ENCODE results near the gene CCDC18.
"Not testable (repeated sequence)": the region's sequence is repeated elsewhere in the genome, so short reads cannot be mapped to it uniquely, and the experiment has no call there.

CCDC18 gene

DNA sequence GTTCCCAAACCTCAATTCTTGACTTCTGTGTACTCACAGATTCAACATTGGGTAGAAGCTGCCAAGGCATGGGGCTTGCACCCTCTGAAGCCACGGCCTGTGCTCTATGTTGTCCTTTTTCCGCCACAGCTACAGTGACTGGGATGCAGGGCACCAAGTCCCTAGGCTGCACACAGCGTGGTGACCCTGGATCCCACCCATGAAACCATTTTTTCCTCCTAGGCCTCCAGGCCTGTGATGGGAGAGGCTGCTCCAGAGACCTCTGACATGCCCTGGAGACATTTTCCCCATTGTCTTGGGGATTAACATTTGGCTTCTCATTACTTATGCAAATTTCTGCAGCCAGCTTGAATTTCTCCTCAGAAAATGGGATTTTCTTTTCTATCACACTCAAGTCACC is 62.7 kb downstream of the CCDC18 start:
- H3K4me3 Mint-ChIP-seq, result not testable (repeated sequence)

DNA sequence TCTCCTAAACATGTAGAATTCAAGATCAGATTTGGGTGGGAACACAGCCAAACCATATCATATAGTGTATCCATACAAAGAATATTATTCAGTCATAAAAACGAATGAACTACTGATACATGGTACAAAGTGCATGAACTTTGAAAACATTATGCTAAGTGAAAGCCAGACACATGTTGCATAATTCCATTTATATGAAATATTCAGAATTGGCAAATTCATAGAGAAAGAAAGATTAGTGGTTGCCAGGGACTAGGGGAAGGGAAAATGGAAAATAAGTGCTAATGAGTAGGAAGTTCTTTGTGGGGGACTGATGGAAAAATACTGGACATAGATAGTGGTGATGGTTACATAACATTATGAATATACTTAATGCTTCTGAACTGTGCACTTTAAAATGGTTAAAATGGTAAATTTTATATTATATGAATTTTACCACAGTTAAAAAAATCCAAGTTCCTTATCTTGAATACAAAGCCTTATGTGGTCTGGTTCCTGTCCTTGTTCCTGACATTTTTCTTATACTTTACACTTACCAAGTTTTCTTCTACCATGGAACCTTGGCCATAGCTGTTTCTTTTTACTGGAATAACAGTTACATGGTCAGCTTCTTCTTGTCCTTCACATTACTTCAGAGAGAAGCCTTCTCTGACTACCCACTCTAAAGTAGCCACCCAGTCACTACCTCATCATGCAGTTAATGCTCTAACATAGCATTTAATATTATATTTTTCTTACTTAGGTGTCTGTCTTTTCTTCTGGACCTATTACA is 64.0 kb downstream of the CCDC18 start:
- Mint-ChIP-seq H3K27me3 (no peaks in the 10 kb centered on the region), H3K4me1 (no peaks in the 10 kb centered on the region), H3K9me3 (peaks cover 10 to 25% of the 10 kb centered on the region in 2 donors), H3K27ac (no peak overlapping the region), H3K4me3 (no peak overlapping the region)
- no peak for DNase-seq
- no peak for ATAC-seq

More for the DNA sequence above, 62.7 kb downstream of the CCDC18 start:
- not testable (repeated sequence) for H3K27me3 Mint-ChIP-seq, H3K27ac Mint-ChIP-seq, H3K4me1 Mint-ChIP-seq, ATAC-seq, DNase-seq
- H3K9me3 Mint-ChIP-seq, result peaks cover 10 to 25% of the 10 kb centered on the region in 2 donors

DNA sequence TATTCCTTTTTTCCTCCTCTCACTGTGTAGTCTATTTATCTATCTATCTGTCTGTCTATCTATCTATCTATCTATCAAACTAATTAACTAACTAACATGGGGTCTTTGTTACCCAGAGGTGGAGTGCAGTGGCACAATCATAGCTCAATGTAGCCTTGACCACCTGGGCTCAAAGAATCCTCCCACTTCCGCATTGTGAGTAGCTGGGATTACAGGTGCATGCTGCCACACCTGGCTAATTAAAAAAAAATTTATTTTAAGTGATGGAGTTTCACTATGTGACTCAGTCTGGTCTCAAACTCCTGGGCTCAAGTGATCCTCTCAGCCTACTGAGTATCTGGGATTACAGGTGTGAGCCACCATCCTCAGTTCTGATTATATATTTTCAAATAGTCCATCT is 71.4 kb downstream of the CCDC18 start:
- H3K4me3 Mint-ChIP-seq, result no peak overlapping the region
- no peak for ATAC-seq
- H3K4me1 Mint-ChIP-seq, result peaks cover 4% of the 10 kb centered on the region
- no peak for DNase-seq
- H3K27me3 Mint-ChIP-seq, result no peaks in the 10 kb centered on the region
- no peak overlapping the region for H3K27ac Mint-ChIP-seq
- H3K9me3 Mint-ChIP-seq, result peaks cover 6 to 18% of the 10 kb centered on the region in 2 donors

DNA sequence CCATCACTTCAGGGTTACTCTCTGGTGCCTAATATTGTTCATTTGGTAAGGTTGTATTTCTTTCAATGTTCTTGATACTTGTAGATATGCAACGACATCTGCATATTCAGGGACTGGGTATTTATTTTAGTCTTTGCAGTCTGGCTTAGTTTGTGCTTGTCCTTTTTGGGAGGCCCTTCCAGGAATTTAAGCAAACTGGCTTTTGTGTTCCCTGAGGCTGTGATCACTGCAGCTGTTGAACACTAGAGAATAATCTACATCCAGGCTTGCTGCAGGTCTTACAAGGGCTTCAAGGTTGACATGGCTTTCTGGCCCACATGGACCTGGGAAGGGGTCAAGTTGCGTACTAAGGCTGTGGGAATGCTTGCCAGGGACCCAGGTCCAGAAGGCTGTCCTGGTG is 72.1 kb downstream of the CCDC18 start:
- Mint-ChIP-seq H3K27me3 (no peaks in the 10 kb centered on the region), H3K27ac (no peak overlapping the region), H3K9me3 (peaks cover 6 to 18% of the 10 kb centered on the region in 2 donors), H3K4me1 (peaks cover 4% of the 10 kb centered on the region), H3K4me3 (no peak overlapping the region)
- DNase-seq, result no peak
- no peak for ATAC-seq

DNA sequence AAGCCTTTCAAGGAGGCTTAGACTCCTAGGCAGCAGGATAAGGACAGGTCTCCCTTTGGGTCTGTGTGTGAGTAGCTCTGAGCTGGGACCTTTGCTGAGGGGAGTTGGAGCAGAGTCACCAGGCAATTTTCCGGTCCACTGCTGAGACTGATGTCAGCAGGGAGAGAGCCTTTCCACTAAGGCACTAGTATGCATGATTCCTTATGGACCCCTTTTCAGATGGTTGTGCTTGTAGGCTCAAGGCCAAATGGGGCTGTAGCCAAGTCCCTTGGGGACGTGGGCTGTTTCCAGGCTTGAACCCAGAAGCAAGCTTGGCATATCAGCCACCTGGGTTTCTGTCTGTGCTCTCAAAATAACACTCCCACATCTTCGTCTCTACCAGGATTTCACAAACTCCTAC is 73.0 kb downstream of the CCDC18 start:
- no peak for DNase-seq
- ATAC-seq, result no peak
- Mint-ChIP-seq H3K9me3 (peaks cover 6 to 18% of the 10 kb centered on the region in 2 donors), H3K27me3 (no peaks in the 10 kb centered on the region), H3K4me1 (peaks cover 4% of the 10 kb centered on the region), H3K4me3 (no peak overlapping the region), H3K27ac (no peak overlapping the region)

DNA sequence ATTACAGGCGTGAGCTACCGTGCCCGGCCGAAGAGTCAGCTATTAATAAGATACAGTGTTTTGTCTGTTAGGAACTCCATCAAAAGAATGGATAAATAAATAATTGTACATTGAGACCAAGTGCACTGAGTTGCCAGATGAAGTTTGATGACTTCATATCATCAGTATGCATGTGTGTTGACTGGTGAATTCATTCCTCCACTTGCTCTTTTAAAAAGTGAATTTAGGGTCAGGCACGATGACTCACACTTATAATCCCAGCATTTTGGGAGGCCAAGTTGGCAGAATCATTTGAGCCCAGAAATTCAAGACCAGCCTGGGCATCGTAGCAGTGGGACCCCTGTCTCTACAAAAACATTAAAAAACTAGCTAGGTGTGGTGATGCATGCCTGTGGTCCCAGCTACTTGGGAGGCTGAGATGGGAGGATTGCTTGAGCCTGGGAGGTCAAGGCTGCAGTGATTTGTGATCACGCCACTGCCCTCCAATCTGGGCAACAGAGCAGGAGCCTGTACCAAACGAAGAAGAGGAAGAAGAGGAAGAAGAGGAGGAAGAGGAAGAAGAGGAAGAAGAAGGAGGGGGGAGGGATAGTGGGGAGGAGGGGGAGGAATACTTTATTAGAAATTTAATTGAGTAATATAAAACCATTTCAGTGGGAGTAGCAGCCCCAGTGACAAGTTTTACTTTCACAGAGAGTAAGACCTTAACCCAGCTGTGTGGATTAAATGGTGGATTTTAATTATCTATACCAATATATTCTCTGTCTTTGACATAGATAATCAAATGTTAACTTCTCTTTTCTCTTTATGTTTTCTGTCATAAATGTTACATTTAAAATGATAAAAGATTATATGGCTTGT is 74.9 kb downstream of the CCDC18 start:
- ATAC-seq (no peak), DNase-seq (no peak)
- H3K4me1 Mint-ChIP-seq, result peaks cover 4% of the 10 kb centered on the region
- no peaks in the 10 kb centered on the region for H3K27me3 Mint-ChIP-seq
- peak overlapping the region in 1 of 2 donors; percentile 19 for H3K27ac Mint-ChIP-seq
- peaks cover 6 to 18% of the 10 kb centered on the region in 2 donors for H3K9me3 Mint-ChIP-seq
- H3K4me3 Mint-ChIP-seq, result no peak overlapping the region

DNA sequence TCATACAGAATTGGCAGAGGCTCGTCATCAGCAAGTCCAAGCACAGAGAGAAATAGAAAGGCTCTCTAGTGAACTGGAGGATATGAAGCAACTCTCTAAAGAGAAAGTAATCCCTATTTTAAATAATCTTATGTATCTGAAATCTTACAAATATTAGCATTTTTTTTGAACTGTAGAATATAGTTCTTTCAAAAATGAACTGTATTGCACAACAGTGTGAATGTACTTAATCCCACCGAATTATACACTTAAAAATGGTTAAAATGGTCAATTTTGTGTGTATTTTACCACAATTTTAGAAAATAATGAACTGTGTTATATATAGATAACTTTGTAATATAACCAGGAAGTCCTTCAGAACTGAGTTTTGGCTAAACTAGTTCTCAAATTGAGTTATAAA is 75.9 kb downstream of the CCDC18 start:
- Mint-ChIP-seq H3K4me3 (no peak overlapping the region), H3K27me3 (no peaks in the 10 kb centered on the region), H3K4me1 (peaks cover 4% of the 10 kb centered on the region), H3K27ac (no peak overlapping the region), H3K9me3 (peaks cover 6 to 18% of the 10 kb centered on the region in 2 donors)
- ATAC-seq (no peak), DNase-seq (no peak)

DNA sequence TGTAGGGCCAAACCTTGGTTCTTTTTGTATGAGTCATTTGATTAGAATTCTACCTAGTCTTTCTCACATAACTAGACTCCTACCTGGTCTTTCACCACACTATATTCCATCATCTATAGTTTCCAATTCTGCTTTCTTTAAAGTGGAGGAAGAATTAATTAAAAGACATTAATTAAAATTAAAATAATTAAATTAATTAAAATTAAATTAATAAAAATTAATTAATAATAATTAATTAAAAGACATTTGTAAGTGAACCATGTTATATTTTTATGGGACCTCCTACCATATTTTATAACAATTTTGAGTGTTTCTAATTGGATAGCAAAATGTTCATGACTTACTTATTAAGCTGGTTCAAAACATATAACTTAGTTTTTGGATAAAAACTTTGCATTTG is 77.4 kb downstream of the CCDC18 start:
- ATAC-seq (no peak), DNase-seq (no peak)
- Mint-ChIP-seq H3K27me3 (no peaks in the 10 kb centered on the region), H3K4me1 (peaks cover 4% of the 10 kb centered on the region), H3K27ac (no peak overlapping the region), H3K4me3 (no peak overlapping the region), H3K9me3 (peaks cover 12 to 17% of the 10 kb centered on the region in 2 donors)

DNA sequence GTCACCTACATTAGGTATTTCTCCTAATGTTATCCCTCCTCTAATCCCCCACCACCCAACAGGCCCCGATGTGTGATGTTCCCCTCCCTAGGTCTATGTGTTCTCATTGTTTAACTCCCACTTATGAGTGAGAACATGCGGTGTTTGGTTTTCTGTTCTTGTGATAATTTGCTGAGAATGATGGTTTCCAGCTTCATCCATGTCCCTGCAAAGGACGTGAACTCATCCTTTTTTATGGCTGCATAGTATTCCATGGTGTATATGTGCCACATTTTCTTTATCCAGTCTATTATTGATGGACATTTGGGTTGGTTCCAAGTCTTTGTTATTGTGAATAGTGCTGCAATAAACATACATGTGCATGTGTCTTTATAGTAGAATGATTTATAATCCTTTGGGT is 80.2 kb downstream of the CCDC18 start:
- peaks cover 25% of the 10 kb centered on the region in 2 donors for H3K9me3 Mint-ChIP-seq
- not testable (repeated sequence) for H3K27me3 Mint-ChIP-seq, H3K27ac Mint-ChIP-seq, DNase-seq, ATAC-seq, H3K4me1 Mint-ChIP-seq, H3K4me3 Mint-ChIP-seq

DNA sequence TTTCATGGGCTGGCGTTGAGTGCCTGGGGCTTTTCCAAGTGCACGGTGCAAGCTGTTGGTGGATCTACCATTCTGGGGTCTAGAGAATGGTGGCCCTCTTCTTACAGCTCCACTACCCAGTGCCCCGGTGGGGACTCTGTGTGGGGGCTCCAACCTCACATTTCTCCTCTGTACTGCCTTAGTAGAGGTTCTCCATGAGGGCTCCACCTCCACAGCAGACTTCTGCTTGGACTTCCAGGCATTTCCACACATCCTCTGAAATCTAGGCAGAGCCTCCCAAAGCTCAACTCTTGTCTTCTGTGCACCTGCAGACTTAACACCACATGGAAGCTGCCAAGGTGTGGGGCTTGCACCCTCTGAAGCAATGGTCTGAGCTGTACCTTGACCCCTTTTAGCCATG is 82.1 kb downstream of the CCDC18 start:
- no peak overlapping the region for H3K4me3 Mint-ChIP-seq
- DNase-seq (no peak), ATAC-seq (no peak)
- peak overlapping the region in 1 of 2 donors; percentile 19 for H3K27ac Mint-ChIP-seq
- H3K27me3 Mint-ChIP-seq, result no peaks in the 10 kb centered on the region
- peaks cover 30 to 32% of the 10 kb centered on the region in 2 donors for H3K9me3 Mint-ChIP-seq
- H3K4me1 Mint-ChIP-seq, result no peaks in the 10 kb centered on the region

DNA sequence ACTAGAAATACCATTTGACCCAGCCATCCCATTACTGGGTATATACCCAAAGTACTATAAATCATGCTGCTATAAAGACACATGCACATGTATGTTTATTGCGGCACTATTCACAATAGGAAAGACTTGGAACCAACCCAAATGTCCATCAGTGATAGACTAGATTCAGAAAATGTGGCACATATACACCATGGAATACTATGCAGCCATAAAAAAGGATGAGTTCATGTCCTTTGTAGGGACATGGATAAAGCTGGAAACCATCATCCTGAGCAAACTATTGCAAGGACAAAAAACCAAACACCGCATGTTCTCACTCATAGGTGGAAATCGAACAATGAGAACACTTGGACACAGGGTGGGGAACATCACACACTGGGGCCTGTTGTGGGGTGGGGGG is 88.4 kb downstream of the CCDC18 start:
- H3K27ac Mint-ChIP-seq, result not testable (repeated sequence)

DNA sequence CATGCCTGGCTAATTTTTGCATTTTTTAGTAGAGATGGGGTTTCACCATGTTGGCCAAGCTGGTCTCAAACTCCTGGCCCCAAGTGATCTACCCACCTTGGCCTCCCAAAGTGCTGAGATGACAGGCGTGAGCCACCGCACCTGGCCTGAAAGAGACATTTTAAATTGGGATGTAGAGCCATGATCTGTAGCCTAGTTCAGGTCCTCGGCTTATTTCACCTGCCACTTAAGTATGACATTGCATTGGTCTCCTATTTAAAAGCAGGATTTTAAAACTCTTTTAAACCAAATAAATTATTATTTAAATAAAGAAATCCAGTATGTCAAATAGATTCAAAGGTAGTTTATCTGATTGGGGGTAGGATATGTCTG is 94.7 kb downstream of the CCDC18 start:
- not testable (repeated sequence) for DNase-seq, H3K4me1 Mint-ChIP-seq, ATAC-seq, H3K9me3 Mint-ChIP-seq, H3K27me3 Mint-ChIP-seq, H3K27ac Mint-ChIP-seq, H3K4me3 Mint-ChIP-seq

More for the DNA sequence above, 88.4 kb downstream of the CCDC18 start:
- not testable (repeated sequence) for H3K27me3 Mint-ChIP-seq, DNase-seq, H3K4me1 Mint-ChIP-seq, H3K9me3 Mint-ChIP-seq, ATAC-seq, H3K4me3 Mint-ChIP-seq

DNA sequence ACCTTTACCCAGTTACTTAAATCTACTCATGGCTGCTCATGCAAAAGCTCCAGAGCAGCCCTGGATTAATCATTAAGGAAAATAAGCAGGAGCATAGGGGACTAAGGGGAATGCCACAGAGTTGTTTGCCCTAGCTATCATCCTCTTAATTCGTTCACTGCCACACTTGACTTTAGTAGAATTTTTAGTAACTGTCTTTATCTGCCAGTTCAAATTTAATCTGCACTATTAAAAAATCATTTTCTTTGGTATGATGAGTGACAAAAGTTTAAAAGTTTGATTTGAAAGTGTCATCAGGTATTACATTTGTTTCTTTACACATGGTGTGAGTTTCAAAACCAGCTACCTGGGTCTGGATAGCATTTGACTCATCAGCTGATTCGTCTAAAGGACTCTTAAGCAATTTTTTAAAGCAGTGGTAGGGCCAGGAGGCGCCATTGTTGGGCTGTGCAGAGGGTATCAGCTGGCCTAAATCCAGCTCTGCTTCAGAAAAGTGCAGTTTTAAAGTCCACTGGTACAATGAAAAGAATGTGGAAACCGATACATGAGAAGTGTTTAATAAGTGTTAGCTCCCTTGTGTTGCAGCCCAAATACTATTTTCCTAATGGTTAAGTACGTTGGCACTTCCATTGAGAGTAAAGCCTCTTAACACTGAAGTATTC is 95.2 kb downstream of the CCDC18 start:
- no peak for ATAC-seq

DNA sequence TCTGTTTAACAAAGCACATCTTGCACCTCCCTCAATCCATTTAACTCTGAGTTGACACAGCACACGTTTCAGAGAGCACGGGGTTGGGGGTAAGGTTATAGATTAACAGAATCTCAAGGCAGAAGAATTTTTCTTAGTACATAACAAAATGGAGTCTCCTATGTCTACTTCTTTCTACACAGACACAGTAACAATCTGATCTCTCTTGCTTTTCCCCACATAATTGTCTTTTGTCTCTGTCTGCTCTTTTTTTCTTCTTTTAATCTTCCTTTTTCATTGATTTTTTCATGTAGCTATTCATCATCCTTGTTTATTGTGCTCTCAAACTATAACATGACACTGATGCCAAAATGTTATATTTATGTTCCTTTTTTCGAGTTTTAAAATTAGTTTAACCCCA is 97.0 kb downstream of the CCDC18 start:
- H3K27me3 Mint-ChIP-seq, result not testable (repeated sequence)

More for the DNA sequence above, 95.2 kb downstream of the CCDC18 start:
- Mint-ChIP-seq H3K27me3 (no peaks in the 10 kb centered on the region), H3K27ac (no peak overlapping the region), H3K9me3 (peaks cover 0 to 11% of the 10 kb centered on the region in 2 donors), H3K4me1 (no peaks in the 10 kb centered on the region), H3K4me3 (no peak overlapping the region)
- DNase-seq, result no peak

DNA sequence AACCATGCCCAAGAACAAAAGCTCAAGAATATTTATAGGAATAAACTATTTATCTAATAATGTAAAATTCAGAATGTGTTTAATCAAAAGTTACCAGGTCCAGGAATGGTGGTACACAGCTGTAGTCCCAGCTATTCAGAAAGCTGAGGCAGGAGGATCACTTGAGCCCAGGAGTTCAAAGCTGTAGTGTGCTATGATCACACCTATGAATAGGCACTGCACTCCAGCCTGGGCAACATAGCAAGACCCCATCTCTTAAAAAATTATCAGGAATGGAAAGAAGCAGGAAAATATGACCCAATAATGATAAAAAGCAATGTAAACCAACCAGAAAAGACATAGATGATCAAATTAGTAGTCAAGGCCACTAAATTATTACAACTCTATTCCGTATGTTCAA is 103.0 kb downstream of the CCDC18 start:
- ATAC-seq, result no peak
- DNase-seq, result no peak
- Mint-ChIP-seq H3K4me3 (no peak overlapping the region), H3K4me1 (no peaks in the 10 kb centered on the region), H3K9me3 (peaks cover 0 to 12% of the 10 kb centered on the region in 2 donors), H3K27me3 (no peaks in the 10 kb centered on the region), H3K27ac (no peak overlapping the region)

More for the DNA sequence above, 97.0 kb downstream of the CCDC18 start:
- DNase-seq, ATAC-seq, H3K4me1 Mint-ChIP-seq, H3K27ac Mint-ChIP-seq, H3K4me3 Mint-ChIP-seq: not testable (repeated sequence)
- H3K9me3 Mint-ChIP-seq, result peaks cover 0 to 12% of the 10 kb centered on the region in 2 donors
